HCEC 1CT (cell line): ENCODE data around the gene HES4.
"Not testable (repeated sequence)": the region's sequence is repeated elsewhere in the genome, so short reads cannot be mapped to it uniquely, and the experiment has no call there.

Source experiments
- DNase-seq: peaks from one replicate; pipeline ENCODE4 v3.0.0-alpha.2; 2017

The HES4 gene

GRCh38 chr1:1014799-1015681 is 15.1 kb upstream of the HES4 start:
- DNase-seq, result no peak

GRCh38 chr1:1013922-1014648 is 14.2 kb upstream of the HES4 start:
- peak; percentile 54 for DNase-seq

DNA sequence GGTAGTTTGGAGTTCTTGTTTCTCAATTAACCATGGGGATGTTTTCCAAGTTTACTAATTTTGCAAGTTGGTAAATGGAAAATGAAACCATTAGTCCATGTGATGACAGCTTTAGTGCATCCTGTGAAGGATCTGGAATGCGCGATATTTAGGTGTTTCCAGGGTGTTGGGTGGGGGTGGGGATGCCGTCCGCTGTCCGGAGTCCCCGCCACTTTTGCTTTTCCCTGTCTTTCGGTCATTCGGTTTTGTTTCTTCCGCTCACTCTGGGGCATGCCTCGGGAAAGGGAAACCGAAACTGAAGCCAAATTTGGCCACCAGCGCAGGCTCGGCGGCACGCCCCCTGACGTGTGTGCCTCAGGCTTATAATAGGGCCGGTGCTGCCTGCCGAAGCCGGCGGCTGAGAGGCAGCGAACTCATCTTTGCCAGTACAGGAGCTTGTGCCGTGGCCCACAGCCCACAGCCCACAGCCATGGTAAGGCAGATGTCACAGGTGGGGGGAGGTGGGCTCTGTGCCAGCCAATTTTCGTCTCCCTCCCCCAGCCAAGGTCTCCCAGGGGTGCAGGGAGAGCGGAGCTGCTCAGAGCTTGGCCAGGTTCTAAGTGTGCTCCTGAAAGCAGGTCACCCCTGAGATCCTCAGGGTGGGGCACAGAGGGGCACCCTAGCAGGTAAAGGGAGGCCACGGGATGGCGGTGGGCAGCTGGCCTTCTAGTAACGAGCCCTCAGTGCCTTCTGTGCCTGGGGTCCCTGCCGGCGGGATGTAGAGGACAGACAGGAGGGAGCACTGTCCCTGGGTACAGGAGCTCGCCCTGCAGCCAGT is 13.4 kb upstream of the HES4 start, which contains the start of gene ISG15:
ISG15 (plus strand) TSS at position 393 of the 817 bp plus-strand sequence; CDS start at position 470, 77 bp downstream.
- DNase-seq, result peak; percentile 82

DNA sequence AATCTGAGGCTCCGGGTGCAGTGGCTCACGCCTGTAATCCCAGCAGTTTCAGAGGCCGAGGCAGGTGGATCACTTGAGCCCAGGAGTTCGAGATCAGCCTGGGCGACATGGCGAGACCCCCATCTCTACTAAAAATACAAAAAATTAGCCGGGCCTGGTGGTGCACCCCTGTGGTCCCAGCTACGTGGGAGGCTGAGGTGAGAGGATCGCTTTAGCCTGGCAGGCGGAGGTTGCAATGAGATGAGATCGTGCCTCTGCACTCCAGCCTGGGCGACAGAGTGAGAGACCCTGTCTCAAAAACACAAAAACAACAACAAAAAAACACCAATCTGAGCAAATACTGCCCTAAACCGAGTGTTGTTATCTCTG is 12.8 kb upstream of the HES4 start:
- not testable (repeated sequence) for DNase-seq

DNA sequence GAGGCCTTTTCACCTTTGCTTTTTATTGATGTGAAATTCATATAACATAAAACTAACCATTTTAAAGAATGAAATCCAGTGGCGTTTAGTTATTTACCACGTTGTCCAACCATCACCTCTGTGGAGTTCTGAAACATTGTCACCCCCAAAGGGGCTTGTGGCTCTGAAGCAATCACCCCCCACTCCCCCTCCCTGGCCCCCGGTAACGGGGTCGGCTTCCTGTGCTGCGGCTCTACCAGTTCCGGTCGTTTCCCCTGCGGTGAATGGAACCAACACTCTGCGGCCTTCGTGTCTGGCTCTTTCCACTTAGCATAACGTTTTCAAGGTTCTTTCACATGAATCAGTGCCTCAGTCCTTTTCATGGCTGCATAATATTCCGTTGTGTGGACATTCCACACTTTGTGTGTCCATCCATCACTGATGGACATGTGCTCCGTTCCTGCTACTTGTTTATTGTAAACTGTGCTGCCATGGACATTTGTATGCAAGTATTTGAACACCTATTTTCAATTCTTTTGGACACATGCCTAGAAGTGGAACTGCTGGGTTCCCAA is 11.6 kb upstream of the HES4 start:
- no peak for DNase-seq

DNA sequence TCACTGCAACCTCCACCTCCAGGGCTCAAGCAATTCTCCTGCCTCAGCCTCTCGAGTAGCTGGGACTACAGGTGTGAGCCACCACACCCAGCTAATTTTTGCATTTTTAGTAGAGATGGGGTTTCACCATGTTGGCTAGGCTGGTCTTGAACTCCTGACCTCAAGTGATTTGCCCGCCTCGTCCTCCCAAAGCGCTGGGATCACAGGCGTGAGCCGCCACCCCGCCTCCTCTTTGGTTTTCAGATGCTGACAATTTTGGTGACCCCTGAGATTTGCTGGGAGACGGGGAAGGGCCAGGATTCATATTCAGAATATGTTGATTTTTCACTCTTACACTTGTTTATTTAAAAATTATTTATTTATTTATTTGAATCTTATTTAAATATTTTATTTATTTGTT is 10.2 kb upstream of the HES4 start:
- not testable (repeated sequence) for DNase-seq

DNA sequence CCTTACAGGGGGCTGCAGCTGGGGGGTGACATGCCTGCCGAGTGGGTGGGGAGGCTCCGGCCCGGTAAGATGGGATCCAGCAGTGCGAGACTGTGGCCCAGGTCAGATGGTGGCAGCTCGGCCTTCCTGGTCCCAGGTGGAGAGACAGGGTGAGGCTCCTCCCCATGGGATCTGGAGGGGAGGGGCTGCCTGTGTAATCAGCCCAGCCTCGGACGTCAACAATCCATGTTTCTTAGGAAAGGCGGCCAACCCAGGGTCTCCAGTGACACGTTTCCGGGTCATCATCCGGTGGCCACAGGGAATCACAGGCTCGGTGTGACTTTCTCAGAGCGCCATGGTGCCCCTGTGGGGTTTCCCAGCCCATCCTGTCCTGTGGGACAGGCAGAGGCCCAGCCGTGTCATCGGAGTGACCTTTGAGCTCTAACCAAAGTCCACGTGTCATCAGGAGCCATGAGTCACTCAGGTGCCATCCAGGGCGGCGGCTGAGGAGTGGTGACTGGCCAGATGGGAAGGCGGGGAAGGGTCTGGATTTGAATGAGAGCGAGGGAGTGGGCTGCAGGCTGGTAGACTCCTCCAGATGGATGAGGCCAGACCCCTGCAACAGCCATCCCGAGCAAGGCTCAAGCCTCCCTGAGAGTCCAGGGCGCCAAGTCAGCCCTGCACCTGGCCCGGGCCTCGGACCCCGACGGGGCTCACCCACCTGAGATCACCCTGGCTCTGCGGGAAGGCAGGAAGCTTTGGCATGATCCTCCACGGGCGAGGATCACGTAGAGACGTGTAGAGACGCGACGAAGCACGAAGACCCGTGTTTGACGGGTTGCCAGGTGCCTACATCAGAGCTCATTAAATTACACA is 6.6 kb upstream of the HES4 start:
- DNase-seq, result no peak

GRCh38 chr1:1005774-1006304 is 5.9 kb upstream of the HES4 start:
- DNase-seq, result no peak

- no peak for DNase-seq
Observed at GRCh38 chr1:1004780-1005697, 5.1 kb upstream of the HES4 start.

GRCh38 chr1:1004420-1004779 is 4.5 kb upstream of the HES4 start:
- DNase-seq, result no peak

DNA sequence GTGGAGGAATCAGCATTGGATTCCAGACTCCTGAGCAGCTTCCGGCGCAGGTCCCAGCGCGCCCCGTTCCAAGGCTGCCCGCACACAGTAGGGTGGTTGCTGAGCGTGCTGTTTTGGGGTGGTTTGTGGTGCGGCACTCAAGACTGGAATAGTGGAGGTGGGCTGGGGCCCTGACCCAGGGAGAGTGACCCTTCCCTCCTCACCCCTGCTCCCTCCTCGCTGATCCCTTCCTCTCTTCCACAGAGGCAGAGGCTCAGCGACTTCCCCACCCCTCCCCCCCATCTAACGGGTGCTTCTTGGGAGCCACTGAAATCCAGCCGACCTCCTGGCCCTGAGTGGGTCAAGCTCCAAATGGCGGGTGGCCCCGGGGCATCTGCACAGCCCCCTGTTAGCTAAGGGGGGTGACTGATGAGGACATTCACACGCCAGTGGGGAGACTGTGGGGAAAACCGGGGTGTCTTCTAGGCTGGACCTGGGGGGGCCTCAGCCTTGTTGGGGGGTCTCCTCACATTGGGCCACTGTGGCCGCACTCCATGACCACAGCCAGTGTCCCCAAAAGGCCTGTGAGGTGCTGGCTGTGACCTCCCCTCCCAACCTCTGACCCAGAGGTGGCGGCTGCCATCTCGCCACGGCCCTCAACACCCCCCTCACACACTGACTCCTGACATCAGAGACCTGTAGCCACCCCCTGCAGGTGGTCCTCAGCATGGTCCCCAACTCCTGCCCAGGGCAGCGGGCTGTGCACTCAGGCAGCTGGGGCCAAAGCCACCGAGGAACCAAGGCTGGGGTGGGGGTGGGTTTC is 3.9 kb upstream of the HES4 start:
- no peak for DNase-seq

DNA sequence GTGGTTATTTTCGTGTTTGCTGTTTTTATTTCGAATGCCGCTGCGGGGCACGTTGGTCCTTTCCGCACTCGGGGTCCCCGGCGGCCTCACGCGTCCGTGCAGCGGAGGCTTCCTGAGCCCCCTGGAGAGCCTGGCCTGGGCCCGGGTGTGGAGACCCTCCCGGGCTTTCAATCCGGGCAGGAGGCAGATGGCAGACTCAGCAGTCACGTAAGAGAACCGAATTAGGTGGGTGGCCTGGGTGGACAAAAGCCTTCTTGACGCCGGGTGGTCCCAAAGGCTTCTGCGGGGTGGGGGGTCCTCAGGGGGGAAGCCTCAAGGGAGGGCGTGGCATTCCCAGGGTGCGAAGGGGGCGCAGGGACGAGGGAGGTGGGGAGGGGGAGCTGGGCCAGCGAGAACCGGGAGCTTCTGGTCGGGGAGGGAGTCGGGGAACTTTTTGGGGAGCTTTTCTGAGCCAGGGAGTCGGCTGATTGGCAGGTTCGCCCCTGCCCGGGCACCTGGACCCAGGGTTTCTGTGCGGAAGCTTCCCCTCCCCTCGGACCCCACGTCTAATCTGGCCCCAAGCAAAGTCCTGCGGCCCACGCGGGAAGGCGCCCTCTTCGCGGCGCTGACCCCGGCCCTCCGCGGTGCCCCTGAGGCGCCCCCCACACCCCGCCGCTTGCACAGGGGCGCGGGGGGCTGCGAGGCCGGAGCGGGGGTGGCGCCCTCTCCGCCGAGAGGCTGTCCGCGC is 1.3 kb upstream of the HES4 start:
- DNase-seq, result no peak

GRCh38 chr1:1000357-1001056 is 610 bp upstream of the HES4 start:
- peak; percentile 53 for DNase-seq

DNA sequence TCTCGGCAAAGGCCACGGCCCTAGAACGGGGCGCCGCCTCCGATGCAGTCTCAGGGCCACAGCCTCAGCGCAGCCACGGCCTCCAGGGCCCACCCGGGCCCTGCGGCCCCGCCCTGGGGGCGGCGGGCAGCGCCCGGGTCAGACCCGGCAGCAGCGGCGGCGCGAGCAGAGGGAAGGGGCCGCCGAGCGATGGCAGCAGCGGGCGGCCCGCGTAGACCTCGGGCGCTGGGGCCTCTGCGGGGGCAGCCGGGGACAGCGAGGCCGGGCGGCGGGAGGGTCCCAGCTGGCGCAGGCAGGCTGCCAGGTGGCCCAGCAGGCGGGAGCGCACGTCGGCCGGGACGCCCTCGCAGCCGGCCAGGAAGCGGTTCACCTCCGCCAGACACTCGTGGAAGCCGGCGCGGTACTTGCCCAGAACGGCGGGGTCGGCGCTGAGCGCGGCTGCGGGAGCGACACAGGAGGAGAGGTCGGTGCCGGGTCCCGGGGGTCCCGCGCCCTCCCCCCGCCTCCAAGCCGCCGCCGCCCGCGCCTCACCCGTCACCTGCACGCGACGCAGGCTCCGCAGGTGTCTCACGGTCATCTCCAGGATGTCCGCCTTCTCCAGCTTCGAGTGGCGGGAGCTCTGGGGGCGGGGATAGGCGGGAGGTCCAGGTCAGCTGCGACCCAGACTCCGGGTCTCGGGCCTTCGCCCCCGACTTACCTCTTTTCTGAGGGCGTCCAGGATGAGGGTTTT is 737 bp downstream of the HES4 start:
- no peak for DNase-seq

DNA sequence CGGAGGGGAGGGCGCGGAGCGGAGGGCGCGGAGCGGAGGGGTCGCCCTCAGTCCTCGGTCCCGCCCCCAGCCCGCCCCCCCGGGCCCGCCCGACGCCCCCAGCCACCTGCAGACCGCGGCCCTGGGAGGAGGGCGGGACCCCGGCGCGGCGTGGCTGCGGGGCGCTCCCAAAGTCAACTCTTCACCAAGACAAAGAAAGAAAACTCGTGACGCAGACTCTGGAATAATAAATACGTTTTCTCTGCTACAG is 1.2 kb downstream of the HES4 start:
- no peak for DNase-seq

GRCh38 chr1:997993-998744 is 1.7 kb downstream of the HES4 start:
- DNase-seq, result no peak

GRCh38 chr1:997713-997992 is 2.2 kb downstream of the HES4 start:
- DNase-seq, result no peak
